H1 (cell line): ENCODE results near the gene NSF. TPM values are rescaled to one million over a fixed set of nuclear protein-coding genes. Genes with fewer than 3 reads are reported as not detected.

ENCODE experiments used
- CTCF ChIA-PET: fragments of 300-600 bp; sonication (Branson Sonifier 250); formaldehyde crosslinking; loops from one replicate; lab custom pipeline; 2021; ENCODE audit not compliant: partially characterized antibody; lab: Charles Lee
- POLR2A ChIA-PET: fragments of 300-600 bp; sonication (Branson Sonifier 250); formaldehyde crosslinking; loops from one replicate; lab custom pipeline; 2021; ENCODE audit warnings: inconsistent platforms; ENCODE audit not compliant: partially characterized antibody; lab: Charles Lee
- DNase-seq, 2 experiments: peaks; one replicate each; pipeline versions ENCODE4 v3.0.0 to v3.0.0-alpha.2; 2010 to 2022; ENCODE audit warnings: low spot score in 2 of 2, low read depth in 1 of 2, mixed read lengths in 1 of 2
- FAIRE-seq: peaks from 2 replicates; lab custom pipeline; 2011; peaks lifted over from hg19 to GRCh38; lab: Jason Lieb, UNC
- H2AFZ ChIP-seq: 2 replicates; pipeline ENCODE4 v1.8.1; 2012; ENCODE audit warnings: low read length, inconsistent platforms
- H2AK5ac ChIP-seq: 2 replicates; pipeline ENCODE4 v1.6.1; 2013; ENCODE audit warnings: low read depth, low read length
- H2BK120ac ChIP-seq: replicated peaks from 2 replicates; pipeline ENCODE3; 2013; ENCODE audit warnings: low read depth, low read length, inconsistent platforms
- H2BK12ac ChIP-seq: 2 replicates; pipeline ENCODE4 v1.6.1; 2013; ENCODE audit warnings: low read depth, low read length
- H2BK15ac ChIP-seq: 2 replicates; pipeline ENCODE4 v1.6.1; 2013; ENCODE audit warnings: low read length
- H2BK20ac ChIP-seq: 2 replicates; pipeline ENCODE4 v1.6.1; 2013; ENCODE audit warnings: low read length
- H2BK5ac ChIP-seq: 2 replicates; pipeline ENCODE4 v1.6.1; 2013; ENCODE audit warnings: low read depth, low read length
- H3K14ac ChIP-seq: 2 replicates; pipeline ENCODE4 v1.6.1; 2013; ENCODE audit warnings: inconsistent platforms; ENCODE audit not compliant: insufficient read length
- H3K18ac ChIP-seq: 2 replicates; pipeline ENCODE4 v1.6.1; 2013; ENCODE audit warnings: low read length; ENCODE audit errors: extremely low read depth
- H3K23ac ChIP-seq: 2 replicates; pipeline ENCODE4 v1.6.1; 2013; ENCODE audit warnings: inconsistent platforms; ENCODE audit not compliant: insufficient read length
- H3K23me2 ChIP-seq: 2 replicates; pipeline ENCODE4 v1.6.1; 2013; ENCODE audit warnings: low read depth, low read length
- H3K27ac ChIP-seq: 2 replicates; pipeline ENCODE4 v1.6.1; 2011; ENCODE audit warnings: low read depth, low read length, inconsistent platforms
- H3K27me3 ChIP-seq, 4 experiments: replicated peaks in 1 of 4; 1 replicate in 1 of 4; 2 replicates in 3 of 4; pipeline versions ENCODE4 v1.6.1 to v1.8.1; 2011 to 2013; ENCODE audit warnings: low read length in 3 of 4, mild to moderate bottlenecking in 3 of 4, inconsistent platforms in 2 of 4, mixed read lengths in 2 of 4, moderate library complexity in 1 of 4; ENCODE audit not compliant: control insufficient read depth in 3 of 4, insufficient read depth in 3 of 4; ENCODE audit errors: extremely low read depth in 1 of 4
- H3K36me3 ChIP-seq, 4 experiments: 2 replicates each; pipeline versions ENCODE4 v1.6.1 to v1.8.1; 2011 to 2013; ENCODE audit warnings: mild to moderate bottlenecking in 4 of 4, low read length in 3 of 4, moderate library complexity in 2 of 4, control low read depth in 1 of 4, inconsistent platforms in 1 of 4; ENCODE audit not compliant: insufficient read depth in 4 of 4, control insufficient read depth in 2 of 4
- H3K4ac ChIP-seq: replicated peaks from 2 replicates; pipeline ENCODE3; 2013; ENCODE audit warnings: low read length, low read depth, mixed read lengths, inconsistent platforms; ENCODE audit not compliant: insufficient read length
- H3K4me1 ChIP-seq, 4 experiments: replicated peaks in 1 of 4; 1 replicate in 1 of 4; 2 replicates in 3 of 4; pipeline versions ENCODE4 v1.6.1 to v1.8.1; 2011 to 2013; ENCODE audit warnings: low read length in 3 of 4, inconsistent platforms in 2 of 4, mixed read lengths in 1 of 4; ENCODE audit not compliant: insufficient read depth in 4 of 4, control insufficient read depth in 3 of 4
- H3K4me2 ChIP-seq, 2 experiments: 2 replicates each; pipeline versions ENCODE4 v1.6.1 to v1.8.1; 2011 to 2013; ENCODE audit warnings: low read depth in 2 of 2, low read length in 2 of 2, control low read depth in 1 of 2, inconsistent platforms in 1 of 2, mild to moderate bottlenecking in 1 of 2; ENCODE audit not compliant: insufficient read depth in 1 of 2
- H3K4me3 ChIP-seq, 4 experiments: fragments of 200-600, 300-600 bp in 1 of 4; sonication (generic), shearing (Covaris generic), sonication (Bioruptor Twin) in 1 of 4; 2 replicates each; pipeline versions ENCODE4 v1.5.1 to v1.8.1; 2011 to 2016; ENCODE audit warnings: low read length in 4 of 4, low read depth in 3 of 4, control low read depth in 2 of 4, inconsistent platforms in 2 of 4, mild to moderate bottlenecking in 2 of 4, mixed read lengths in 1 of 4, moderate library complexity in 1 of 4; ENCODE audit not compliant: insufficient read depth in 2 of 4; ENCODE audit errors: extremely low read depth in 1 of 4
- H3K56ac ChIP-seq: replicated peaks from 2 replicates; pipeline ENCODE3; 2013; ENCODE audit warnings: low read depth, mild to moderate bottlenecking, mixed read lengths, low read length, inconsistent platforms; ENCODE audit not compliant: insufficient read length
- H3K79me1 ChIP-seq: 2 replicates; pipeline ENCODE4 v1.6.1; 2013; ENCODE audit warnings: low read depth, low read length, control low read depth
- H3K79me2 ChIP-seq, 2 experiments: 2 replicates each; pipeline versions ENCODE4 v1.6.1 to v1.8.1; 2012 to 2013; ENCODE audit warnings: low read length in 2 of 2, mild to moderate bottlenecking in 2 of 2, inconsistent platforms in 1 of 2; ENCODE audit not compliant: insufficient read depth in 2 of 2, control insufficient read depth in 1 of 2
- H3K9ac ChIP-seq, 4 experiments: replicated peaks in 1 of 4; 1 replicate in 1 of 4; 2 replicates in 3 of 4; pipeline versions ENCODE4 v1.6.1 to v1.8.1; 2011 to 2013; ENCODE audit warnings: low read depth in 3 of 4, low read length in 3 of 4, control low read depth in 2 of 4, mild to moderate bottlenecking in 2 of 4, moderate library complexity in 2 of 4, inconsistent platforms in 1 of 4; ENCODE audit errors: extremely low read depth in 1 of 4
- H3K9me3 ChIP-seq, 2 experiments: 2 replicates each; pipeline versions ENCODE4 v1.6.1 to v1.8.1; 2012 to 2013; ENCODE audit warnings: mild to moderate bottlenecking in 2 of 2, moderate library complexity in 2 of 2, control low read depth in 1 of 2, inconsistent platforms in 1 of 2, low read depth in 1 of 2, low read length in 1 of 2, mixed read lengths in 1 of 2; ENCODE audit not compliant: insufficient read depth in 2 of 2
- H4K20me1 ChIP-seq, 2 experiments: replicated peaks in 1 of 2; 2 replicates each; pipeline versions ENCODE3 to v1.8.1; 2011 to 2013; ENCODE audit warnings: inconsistent platforms in 2 of 2, low read length in 2 of 2, mild to moderate bottlenecking in 1 of 2; ENCODE audit not compliant: insufficient read depth in 2 of 2, control insufficient read depth in 1 of 2
- H4K5ac ChIP-seq: 2 replicates; pipeline ENCODE4 v1.6.1; 2013; ENCODE audit warnings: low read length, low read depth, mixed read lengths, inconsistent platforms; ENCODE audit not compliant: insufficient read length
- H4K8ac ChIP-seq: 2 replicates; pipeline ENCODE4 v1.8.0; 2013; ENCODE audit warnings: mild to moderate bottlenecking, moderate library complexity, low read length, inconsistent platforms; ENCODE audit not compliant: insufficient read depth; ENCODE audit errors: extremely low read depth
- H4K91ac ChIP-seq: replicated peaks from 2 replicates; pipeline ENCODE3; 2013; ENCODE audit warnings: low read length, mixed read lengths, inconsistent platforms; ENCODE audit not compliant: insufficient read length
- EZH2 ChIP-seq: fragments of 200-600 bp; sonication (generic); IDR thresholded peaks from 2 replicates; pipeline ENCODE4 v1.7.1; 2012; ENCODE audit warnings: low read depth, mild to moderate bottlenecking, moderate library complexity, low read length, inconsistent platforms; ENCODE audit not compliant: severe bottlenecking
- PHF8 ChIP-seq: fragments of 200-600 bp; sonication (generic); conservative IDR thresholded peaks from 2 replicates; pipeline ENCODE4 v1.7.1; 2012; ENCODE audit warnings: low read depth, mild to moderate bottlenecking, inconsistent platforms, low read length, moderate library complexity
- WGBS, 2 experiments: shearing (Covaris generic) in 1 of 2; methylation state at CpG; one replicate each; pipeline versions ENCODE4 v1.1.6 to v1.1.7; 2013 to 2015; ENCODE audit warnings: low lambda C conversion rate in 2 of 2, mixed read lengths in 2 of 2, inconsistent platforms in 1 of 2, low coverage in 1 of 2, missing lambda C conversion rate in 1 of 2; ENCODE audit not compliant: insufficient replicate concordance in 2 of 2, insufficient coverage in 1 of 2, insufficient read length in 1 of 2; ENCODE audit errors: extremely low coverage in 1 of 2, missing lambda C conversion rate in 1 of 2; 5-methylcytosine and 5-hydroxymethylcytosine counted together
- polyA plus RNA-seq, 7 experiments: library from polyadenylated mRNA; depleted of rRNA in 3 of 7; stranded (reverse) in 5 of 7; unstranded in 2 of 7; fragments of >200 nt in 5 of 7; fragments of 200-250 nt in 2 of 7; gene quantifications; 1 replicate in 5 of 7; 2 replicates in 1 of 7; 4 replicates in 1 of 7; pipeline versions ENCODE4 v1.2.1 to v1.2.3, GENCODE V29; 2011 to 2013; ENCODE audit warnings: missing spikeins in 2 of 7, mixed read lengths in 2 of 7
- total RNA-seq: library from RNA; stranded (reverse); fragmentation: NEBNext Ultra II Directional; extraction: Animal tissue kit (Norgen Biotek cat#: 25700); gene quantifications from 2 replicates; pipeline ENCODE4 v1.2.1, GENCODE V29; 2021

Gene NSF
- total and polyA plus RNA-seq, 2 of the 8 experiments (the other 6 are each of a cell fraction or from before 2014, with no cell fraction given), result 13.0 to 27.7 TPM

DNA sequence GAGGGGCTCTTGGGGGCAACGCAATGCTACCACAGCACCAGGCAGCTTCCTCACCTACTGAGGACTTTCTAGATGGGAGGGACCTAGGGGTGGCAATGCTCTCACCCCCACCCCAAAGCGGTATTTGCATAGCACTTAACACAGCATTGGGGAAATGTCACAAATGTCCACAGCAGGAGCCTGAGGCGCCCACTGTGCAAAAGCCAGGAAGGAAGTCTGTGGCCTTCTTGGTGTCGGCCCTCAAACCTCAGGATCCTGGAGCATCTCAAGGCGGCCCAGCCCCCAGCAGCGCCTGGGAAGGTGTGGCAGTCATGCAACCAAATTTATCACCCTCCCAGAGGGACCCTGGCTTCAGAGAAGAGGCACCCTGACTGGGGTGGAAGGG lies 182.7 kb downstream of the NSF start:
- CTCF ChIA-PET, result interaction anchor here (0.8 to 1.7 kb wide), 4 partner anchors 10 to 86 kb away, joined by 3 to 5 read pairs (median 4); no protein-coding TSS in a partner anchor
- POLR2A ChIA-PET, result interaction anchor here (0.6 to 1.8 kb wide), 6 partner anchors 10 to 48 kb away, joined by 3 to 7 read pairs (median 4); no protein-coding TSS in a partner anchor

More for the DNA sequence above, 182.7 kb downstream of the NSF start:
- Histone ChIP-seq H3K4ac (no peak overlapping the region), H2BK5ac (no peak overlapping the region), H2AK5ac (peak overlapping the region; percentile 68; the same call in 1 of the 2 replicates), H3K56ac (no peak overlapping the region), H3K23me2 (peaks cover 10% of the 10 kb centered on the region; the same call in 1 of the 2 replicates), H2BK12ac (peak overlapping the region; percentile 89; the same call in 1 of the 2 replicates), H3K4me3 (peak overlapping the region in 3 of 4 experiments; percentile 4 to 61 (median 22); a peak in 4 of 8 replicates), H3K18ac (peak overlapping the region; percentile 71; the same call in 1 of the 2 replicates), H3K4me1 (peaks cover 6 to 32% (median 25%) of the 10 kb centered on the region in 4 experiments), H2AFZ (no peak overlapping the region), H3K36me3 (no peaks in the 10 kb centered on the region; a peak in 1 of 8 replicates), H3K9me3 (peaks cover 0 to 2% of the 10 kb centered on the region in 2 experiments; a peak in 1 of 4 replicates)
- WGBS, 2 experiments, result 14% methylated on average over 6 of the region's 6 CpGs; no CpG with 5 or more reads in 1 of the 2 experiments
- no peak for DNase-seq
- TF ChIP-seq EZH2 (peak; percentile 9), PHF8 (no peak)
- TF ChIP-seq, all 59 proteins: peak for 1
- H4K91ac ChIP-seq, result no peak overlapping the region
- 0 out of 7 replicates have a peak overlapping the region, but pooled peaks of 1 of the 4 experiments have one; percentile 26 for H3K9ac ChIP-seq
- H3K27me3 ChIP-seq, result peaks cover 51 to 83% (median 79%) of the 10 kb centered on the region in 4 experiments
- H2BK20ac ChIP-seq, result peak overlapping the region; percentile 53; the same call in 1 of the 2 replicates
- no peak overlapping the region for H4K5ac ChIP-seq
- no peak overlapping the region for H2BK120ac ChIP-seq
- no peak overlapping the region; the same call in 1 of the 2 replicates for H4K8ac ChIP-seq
- H2BK15ac ChIP-seq, result no peak overlapping the region
- H3K79me2 ChIP-seq, result no peaks in the 10 kb centered on the region
- peak overlapping the region; percentile 75 to 94 for H3K4me2 ChIP-seq
- no peak overlapping the region for H3K14ac ChIP-seq
- peaks cover 7 to 14% of the 10 kb centered on the region in 2 experiments for H4K20me1 ChIP-seq
- no peak for FAIRE-seq
- no peak overlapping the region for H3K23ac ChIP-seq
- no peak overlapping the region for H3K27ac ChIP-seq
- H3K79me1 ChIP-seq, result no peaks in the 10 kb centered on the region
